HFFc6 (cell line): ENCODE data around the gene ARL2BP. TPM values are rescaled to one million over a fixed set of nuclear protein-coding genes. Genes with fewer than 3 reads are reported as not detected.

Source experiments
- DNase-seq: peaks from one replicate; pipeline ENCODE4 v3.0.0-alpha.2; 2018
- H3K27ac Mint-ChIP-seq: 2 replicates; pipeline ENCODE4 v1.8.0; 2020; ENCODE audit warnings: mild to moderate bottlenecking, mixed read lengths
- H3K27me3 Mint-ChIP-seq: 2 replicates; pipeline ENCODE4 v1.8.0; 2021; ENCODE audit warnings: mild to moderate bottlenecking, moderate library complexity, mixed read lengths; ENCODE audit not compliant: insufficient read depth
- H3K36me3 Mint-ChIP-seq: 2 replicates; pipeline ENCODE4 v1.8.0; 2021; ENCODE audit warnings: low read depth, mixed read lengths
- H3K4me1 Mint-ChIP-seq: 2 replicates; pipeline ENCODE4 v1.8.0; 2020; ENCODE audit warnings: low read depth, mixed read lengths
- H3K4me3 Mint-ChIP-seq: 2 replicates; pipeline ENCODE4 v1.8.0; 2020; ENCODE audit warnings: mild to moderate bottlenecking, moderate library complexity, mixed read lengths
- H3K9me3 Mint-ChIP-seq: 2 replicates; pipeline ENCODE4 v1.8.0; 2020; ENCODE audit warnings: mild to moderate bottlenecking, mixed read lengths
- CTCF ChIP-seq: fragments of 200-600 bp; sonication (generic); IDR thresholded peaks from 2 replicates; pipeline ENCODE4 v1.5.0; 2021; ENCODE audit warnings: antibody characterized with exemption, mild to moderate bottlenecking
- total RNA-seq, 6 experiments: library from RNA; stranded (reverse); fragmentation: NEBNext Ultra II Directional; extraction: Animal tissue kit (Norgen Biotek cat#: 25700); gene quantifications; 2 replicates in 1 of 6; 3 replicates in 5 of 6; pipeline ENCODE4 v1.2.3, GENCODE V29; 2021

ARL2BP gene
- total RNA-seq, 6 experiments from 2014 or later, result 70.3 to 80.0 (median 76.7) TPM

DNA sequence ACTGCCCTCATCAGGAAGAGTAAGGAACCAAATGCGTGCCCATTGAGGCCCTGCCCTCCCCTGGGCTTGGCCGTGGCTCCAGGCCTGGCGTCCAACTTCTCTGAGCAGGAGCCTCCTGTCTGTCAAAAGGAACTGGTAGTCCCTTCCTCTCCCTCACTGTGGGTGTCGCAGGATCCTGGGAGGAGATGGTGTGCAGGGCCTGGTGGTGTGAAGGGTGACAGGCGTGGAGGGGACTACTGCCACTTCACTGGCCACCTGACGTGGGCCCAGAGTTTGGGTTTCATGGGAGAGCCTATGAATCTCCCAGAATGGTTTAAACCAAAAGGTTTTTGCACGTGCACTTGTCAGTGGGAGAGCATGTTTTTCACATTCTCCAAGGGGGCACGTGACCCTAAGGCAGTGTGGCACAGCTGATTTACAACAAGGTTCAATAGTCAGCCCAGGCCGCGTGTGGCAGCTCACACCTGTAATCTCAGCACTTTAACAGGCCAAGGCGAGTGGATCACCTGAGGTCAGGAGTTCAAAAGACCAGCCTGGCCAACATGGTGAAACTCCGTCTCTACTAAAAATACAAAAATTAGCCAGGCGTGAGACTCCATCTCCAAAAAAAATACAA lies 12.5 kb downstream of the ARL2BP start:
- peaks cover 5% of the 10 kb centered on the region for H3K27me3 Mint-ChIP-seq
- no peak overlapping the region for H3K4me3 Mint-ChIP-seq
- no peaks in the 10 kb centered on the region for H3K9me3 Mint-ChIP-seq
- H3K4me1 Mint-ChIP-seq, result peaks cover 13% of the 10 kb centered on the region
- no peak overlapping the region for H3K27ac Mint-ChIP-seq
- peaks cover 1% of the 10 kb centered on the region for H3K36me3 Mint-ChIP-seq
- DNase-seq, result no peak
- TF ChIP-seq CTCF, result no peak

DNA sequence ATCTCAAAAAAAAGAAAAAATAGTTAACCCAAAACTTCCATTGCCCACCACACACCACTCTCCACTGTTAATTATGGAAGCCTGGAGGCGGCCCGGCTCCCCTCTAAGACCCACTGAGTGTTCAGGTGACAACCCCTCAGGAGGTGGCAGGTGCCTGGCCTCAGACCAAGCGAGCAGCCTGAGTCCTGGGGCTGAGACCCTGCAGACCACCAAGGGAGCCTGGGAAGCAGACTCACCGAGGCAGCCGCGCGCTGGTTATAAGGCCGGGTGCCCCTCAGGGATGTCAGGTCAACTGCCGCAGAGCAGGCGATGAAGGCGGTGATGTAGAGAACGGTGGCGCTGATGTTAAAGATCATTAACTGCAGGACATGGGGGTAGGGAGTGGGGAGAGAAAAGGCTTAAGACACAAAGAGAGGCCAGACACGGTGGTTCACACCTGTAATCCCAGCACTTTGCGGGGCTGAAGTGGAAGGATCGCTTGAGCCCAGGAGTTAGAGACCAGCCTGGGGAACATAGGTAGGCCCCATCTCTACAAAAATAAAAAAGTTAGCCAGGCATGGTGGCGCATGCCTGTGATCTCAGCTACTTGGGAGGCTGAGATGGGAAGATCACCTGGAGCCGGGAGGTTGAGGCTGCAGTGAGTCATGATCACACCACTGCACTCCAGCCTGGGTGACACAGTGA lies 13.3 kb downstream of the ARL2BP start:
- H3K4me3 Mint-ChIP-seq, result no peak overlapping the region
- H3K9me3 Mint-ChIP-seq, result no peaks in the 10 kb centered on the region
- H3K27ac Mint-ChIP-seq, result no peak overlapping the region
- no peak for TF ChIP-seq CTCF
- peaks cover 13% of the 10 kb centered on the region for H3K4me1 Mint-ChIP-seq
- no peaks in the 10 kb centered on the region for H3K36me3 Mint-ChIP-seq
- peaks cover 5% of the 10 kb centered on the region for H3K27me3 Mint-ChIP-seq
- no peak for DNase-seq

DNA sequence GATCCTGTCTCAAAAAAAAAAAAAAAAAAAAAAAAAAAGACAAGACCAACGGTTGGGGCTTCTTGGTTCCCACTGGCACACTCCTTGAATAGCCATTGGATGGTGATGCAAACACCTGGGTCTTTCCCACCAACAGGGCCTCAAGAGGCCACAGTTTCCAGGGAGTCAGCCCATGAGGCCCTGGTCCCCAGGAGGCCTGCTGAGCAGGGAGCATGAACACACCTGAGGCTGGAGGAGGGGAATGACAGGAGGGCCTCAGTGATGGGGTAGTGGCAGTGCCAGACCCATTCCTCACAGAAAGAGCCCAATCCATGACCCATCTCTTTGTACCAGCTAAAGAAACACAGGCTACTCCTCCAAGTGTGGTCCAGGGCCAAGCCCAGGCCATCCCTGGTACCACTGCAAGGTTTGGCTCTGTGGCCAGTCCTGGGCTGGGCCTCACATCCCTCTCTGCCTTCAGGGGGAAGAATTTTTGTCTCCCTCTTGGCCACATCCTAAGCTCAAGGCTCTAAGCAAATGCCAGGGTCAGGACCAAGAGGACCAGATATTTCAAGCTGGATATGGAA lies 13.9 kb downstream of the ARL2BP start:
- Mint-ChIP-seq H3K4me1 (peaks cover 13% of the 10 kb centered on the region), H3K27me3 (peaks cover 5% of the 10 kb centered on the region), H3K9me3 (no peaks in the 10 kb centered on the region), H3K27ac (no peak overlapping the region), H3K36me3 (no peaks in the 10 kb centered on the region), H3K4me3 (no peak overlapping the region)
- no peak for DNase-seq
- TF ChIP-seq CTCF, result no peak

DNA sequence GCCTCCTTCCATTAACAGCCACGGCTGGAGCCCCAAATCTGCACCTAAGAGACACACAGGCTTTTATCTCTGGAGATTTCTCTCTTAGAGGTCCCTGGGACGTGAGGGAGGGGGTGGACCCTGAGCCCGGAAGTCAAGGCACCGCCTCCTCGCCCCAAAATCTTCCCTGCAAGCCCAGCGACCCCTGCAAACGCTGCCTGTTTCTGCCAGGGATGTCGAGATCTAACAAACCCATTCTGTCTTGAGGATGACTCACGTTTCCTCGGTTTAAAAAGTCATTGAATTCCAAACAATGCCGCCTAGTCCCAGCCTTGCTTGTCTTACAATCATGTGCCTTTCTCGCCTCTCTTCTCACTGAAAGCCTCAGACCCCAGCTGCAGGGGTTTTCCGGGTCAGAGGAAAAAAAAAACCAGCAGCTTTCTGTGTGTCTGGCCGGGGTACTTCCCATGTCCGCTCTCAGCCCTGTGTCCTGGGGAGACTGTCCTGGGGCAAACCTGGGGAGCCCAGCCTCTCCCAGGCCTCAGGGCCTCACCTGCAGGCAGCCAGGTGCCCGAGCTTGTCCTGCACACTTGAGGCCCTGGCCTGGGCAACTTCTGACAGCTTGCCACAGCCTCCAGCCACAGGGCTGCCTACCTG lies 15.4 kb downstream of the ARL2BP start:
- H3K36me3 Mint-ChIP-seq, result no peaks in the 10 kb centered on the region

DNA sequence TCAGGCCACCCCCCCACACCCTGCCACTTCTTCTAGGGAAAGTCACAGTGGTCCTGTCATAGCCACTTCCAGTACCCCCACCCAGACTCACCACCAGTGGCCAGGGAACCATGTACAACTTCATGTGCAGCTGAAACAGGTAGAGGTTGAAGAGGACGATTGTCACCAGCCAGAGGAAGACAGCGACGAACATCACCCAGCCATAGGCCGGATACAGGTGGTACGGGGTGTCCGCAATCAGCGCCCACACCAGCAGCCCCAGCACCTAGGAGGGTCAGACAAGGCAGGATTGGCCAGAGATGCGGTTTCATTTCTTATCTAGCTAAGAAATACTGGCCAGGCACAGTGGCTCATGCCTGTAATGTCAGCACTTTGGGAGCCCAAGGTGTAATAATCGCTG lies 16.7 kb downstream of the ARL2BP start:
- no peak overlapping the region for H3K4me3 Mint-ChIP-seq

More for the DNA sequence above, 15.4 kb downstream of the ARL2BP start:
- Mint-ChIP-seq H3K27ac (peak overlapping the region; percentile 74), H3K9me3 (no peaks in the 10 kb centered on the region), H3K4me3 (peak overlapping the region; percentile 78), H3K4me1 (peaks cover 13% of the 10 kb centered on the region), H3K27me3 (peaks cover 5% of the 10 kb centered on the region)
- DNase-seq, result peak; percentile 32
- no peak for TF ChIP-seq CTCF

More for the DNA sequence above, 16.7 kb downstream of the ARL2BP start:
- no peak for TF ChIP-seq CTCF
- no peak for DNase-seq
- peaks cover 19% of the 10 kb centered on the region for H3K4me1 Mint-ChIP-seq
- peaks cover 3% of the 10 kb centered on the region for H3K27me3 Mint-ChIP-seq
- H3K36me3 Mint-ChIP-seq, result no peaks in the 10 kb centered on the region
- H3K27ac Mint-ChIP-seq, result no peak overlapping the region
- no peaks in the 10 kb centered on the region for H3K9me3 Mint-ChIP-seq
